ENCODE data around the gene RAI1.
A peak's percentile ranks its signal among the peaks of the same experiment; 100 is the strongest.
"Not testable (repeated sequence)": the region's sequence is repeated elsewhere in the genome, so short reads cannot be mapped to it uniquely, and the experiment has no call there.

Gene RAI1, protein sequence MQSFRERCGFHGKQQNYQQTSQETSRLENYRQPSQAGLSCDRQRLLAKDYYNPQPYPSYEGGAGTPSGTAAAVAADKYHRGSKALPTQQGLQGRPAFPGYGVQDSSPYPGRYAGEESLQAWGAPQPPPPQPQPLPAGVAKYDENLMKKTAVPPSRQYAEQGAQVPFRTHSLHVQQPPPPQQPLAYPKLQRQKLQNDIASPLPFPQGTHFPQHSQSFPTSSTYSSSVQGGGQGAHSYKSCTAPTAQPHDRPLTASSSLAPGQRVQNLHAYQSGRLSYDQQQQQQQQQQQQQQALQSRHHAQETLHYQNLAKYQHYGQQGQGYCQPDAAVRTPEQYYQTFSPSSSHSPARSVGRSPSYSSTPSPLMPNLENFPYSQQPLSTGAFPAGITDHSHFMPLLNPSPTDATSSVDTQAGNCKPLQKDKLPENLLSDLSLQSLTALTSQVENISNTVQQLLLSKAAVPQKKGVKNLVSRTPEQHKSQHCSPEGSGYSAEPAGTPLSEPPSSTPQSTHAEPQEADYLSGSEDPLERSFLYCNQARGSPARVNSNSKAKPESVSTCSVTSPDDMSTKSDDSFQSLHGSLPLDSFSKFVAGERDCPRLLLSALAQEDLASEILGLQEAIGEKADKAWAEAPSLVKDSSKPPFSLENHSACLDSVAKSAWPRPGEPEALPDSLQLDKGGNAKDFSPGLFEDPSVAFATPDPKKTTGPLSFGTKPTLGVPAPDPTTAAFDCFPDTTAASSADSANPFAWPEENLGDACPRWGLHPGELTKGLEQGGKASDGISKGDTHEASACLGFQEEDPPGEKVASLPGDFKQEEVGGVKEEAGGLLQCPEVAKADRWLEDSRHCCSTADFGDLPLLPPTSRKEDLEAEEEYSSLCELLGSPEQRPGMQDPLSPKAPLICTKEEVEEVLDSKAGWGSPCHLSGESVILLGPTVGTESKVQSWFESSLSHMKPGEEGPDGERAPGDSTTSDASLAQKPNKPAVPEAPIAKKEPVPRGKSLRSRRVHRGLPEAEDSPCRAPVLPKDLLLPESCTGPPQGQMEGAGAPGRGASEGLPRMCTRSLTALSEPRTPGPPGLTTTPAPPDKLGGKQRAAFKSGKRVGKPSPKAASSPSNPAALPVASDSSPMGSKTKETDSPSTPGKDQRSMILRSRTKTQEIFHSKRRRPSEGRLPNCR (N-terminal part only)

GRCh38 chr17:17681187-17681743 is at the start of gene RAI1:
Gene RAI1, plus strand, starts transcription at chr17:17681458. Its CDS starts 111,491 bp downstream, at chr17:17792949.
- DNase-seq (ENCODE audit: extremely low spot score), result peak; percentile 90
- ChIA-PET POLR2A (interaction anchor here (0.8 to 3.3 kb wide), 10 partner anchors 9 to 232 kb away, joined by 3 to 25 read pairs (median 4); partner anchors contain the start of gene SREBF1), CTCF (interaction anchor here (0.6 to 1.5 kb wide), 10 partner anchors 8 to 238 kb away, joined by 3 to 5 read pairs (median 3); no protein-coding TSS in a partner anchor)
- TF ChIP-seq LEF1 (IDR thresholded peaks at IDR 0.05; ENCODE audit: borderline replicate concordance) (no peak), FOXM1 (IDR thresholded peaks at IDR 0.05; ENCODE audit: borderline replicate concordance) (peak; percentile 54; the same call in 1 of the 2 replicates), ARNT (IDR thresholded peaks at IDR 0.05) (0 out of 2 replicates have a peak, but pooled peaks have one; percentile 29)

- POLR2A ChIA-PET, result interaction anchor here (0.6 to 1.5 kb wide), 2 partner anchors 41 to 317 kb away, joined by 3 to 5 read pairs; partner anchors contain the start of gene PEMT
- not testable (repeated sequence) for DNase-seq (ENCODE audit: extremely low spot score)
These were observed 48.6 kb upstream of the RAI1 start for GRCh38 chr17:17632690-17633089.

GRCh38 chr17:17633310-17633709 is 47.9 kb upstream of the RAI1 start:
- ChIA-PET POLR2A (interaction anchor here (1.5 kb wide), 1 partner anchor 41 kb away, joined by 5 read pairs; the partner anchor contains the start of gene PEMT), CTCF (interaction anchor here (2.2 kb wide), 1 partner anchor 8 kb away, joined by 10 read pairs; no protein-coding TSS in a partner anchor)
- no peak for DNase-seq (ENCODE audit: extremely low spot score)
- TF ChIP-seq CTBP1 (IDR thresholded peaks at IDR 0.05; ENCODE audit: borderline replicate concordance) (no peak), FOXM1 (IDR thresholded peaks at IDR 0.05; ENCODE audit: borderline replicate concordance) (no peak), ELF4 (IDR thresholded peaks at IDR 0.05) (no peak), SP1 (IDR thresholded peaks at IDR 0.05) (no peak), FOXK2 (IDR thresholded peaks at IDR 0.05) (no peak), SUZ12 (IDR thresholded peaks at IDR 0.05) (no peak), BHLHE40 (IDR thresholded peaks at IDR 0.05; ENCODE audit: borderline replicate concordance) (no peak), TARDBP (IDR thresholded peaks at IDR 0.05) (no peak), ARNT (IDR thresholded peaks at IDR 0.05) (no peak), ZNF384 (IDR thresholded peaks at IDR 0.05) (no peak), NFRKB (IDR thresholded peaks at IDR 0.05) (no peak), HDGF (IDR thresholded peaks at IDR 0.05; ENCODE audit: borderline replicate concordance) (no peak)
- TF ChIP-seq, protein P1, sequence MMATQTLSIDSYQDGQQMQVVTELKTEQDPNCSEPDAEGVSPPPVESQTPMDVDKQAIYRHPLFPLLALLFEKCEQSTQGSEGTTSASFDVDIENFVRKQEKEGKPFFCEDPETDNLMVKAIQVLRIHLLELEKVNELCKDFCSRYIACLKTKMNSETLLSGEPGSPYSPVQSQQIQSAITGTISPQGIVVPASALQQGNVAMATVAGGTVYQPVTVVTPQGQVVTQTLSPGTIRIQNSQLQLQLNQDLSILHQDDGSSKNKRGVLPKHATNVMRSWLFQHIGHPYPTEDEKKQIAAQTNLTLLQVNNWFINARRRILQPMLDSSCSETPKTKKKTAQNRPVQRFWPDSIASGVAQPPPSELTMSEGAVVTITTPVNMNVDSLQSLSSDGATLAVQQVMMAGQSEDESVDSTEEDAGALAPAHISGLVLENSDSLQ (IDR thresholded peaks at IDR 0.05), result no peak

More at GRCh38 chr17:17632690-17633089, 48.6 kb upstream of the RAI1 start:
- CTCF ChIA-PET, result interaction anchor here (2.2 kb wide), 1 partner anchor 9 kb away, joined by 10 read pairs; no protein-coding TSS in a partner anchor

DNA sequence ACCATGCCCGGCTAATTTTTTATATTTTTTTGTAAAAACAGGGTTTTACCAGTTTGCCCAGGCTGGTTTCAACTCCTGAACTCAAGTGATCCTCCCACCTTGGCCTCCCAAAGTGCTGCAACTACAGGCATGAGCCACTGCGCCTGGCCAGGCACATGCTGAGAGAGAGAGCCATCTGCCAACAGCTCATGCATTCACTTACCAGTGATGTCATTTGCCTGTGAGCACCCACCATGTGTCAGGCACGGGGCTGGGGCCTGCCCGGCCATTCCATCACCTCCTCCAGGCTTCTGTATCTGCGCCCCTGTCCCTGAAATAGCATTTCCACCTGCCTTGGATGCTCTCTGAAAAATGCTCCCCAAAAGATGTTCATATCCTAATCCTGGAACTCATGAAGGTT is 46.1 kb upstream of the RAI1 start:
- CTCF ChIA-PET, result interaction anchor here (0.6 to 1.1 kb wide), 2 partner anchors 77 to 280 kb away, joined by 3 read pairs; no protein-coding TSS in a partner anchor
- POLR2A ChIA-PET, result interaction anchor here (0.6 kb wide), 1 partner anchor 63 kb away, joined by 3 read pairs; no protein-coding TSS in a partner anchor
- TF ChIP-seq ZNF384 (IDR thresholded peaks at IDR 0.05) (no peak), L3MBTL2 (conservative IDR thresholded peaks at IDR 0.05) (no peak), SUZ12 (IDR thresholded peaks at IDR 0.05) (no peak), TARDBP (IDR thresholded peaks at IDR 0.05) (no peak), CTBP1 (IDR thresholded peaks at IDR 0.05; ENCODE audit: borderline replicate concordance) (no peak), HDGF (IDR thresholded peaks at IDR 0.05; ENCODE audit: borderline replicate concordance) (no peak), FOXA1 (IDR thresholded peaks at IDR 0.05) (no peak), NFRKB (IDR thresholded peaks at IDR 0.05) (no peak), ELF4 (IDR thresholded peaks at IDR 0.05) (no peak), BHLHE40 (IDR thresholded peaks at IDR 0.05; ENCODE audit: borderline replicate concordance) (no peak), FOXM1 (IDR thresholded peaks at IDR 0.05; ENCODE audit: borderline replicate concordance) (no peak), ARNT (IDR thresholded peaks at IDR 0.05) (no peak), LEF1 (IDR thresholded peaks at IDR 0.05; ENCODE audit: borderline replicate concordance) (no peak), SP1 (IDR thresholded peaks at IDR 0.05) (no peak), FOXK2 (IDR thresholded peaks at IDR 0.05) (no peak)
- TF ChIP-seq, protein P1 (IDR thresholded peaks at IDR 0.05), result no peak
- DNase-seq (ENCODE audit: extremely low spot score), result no peak

DNA sequence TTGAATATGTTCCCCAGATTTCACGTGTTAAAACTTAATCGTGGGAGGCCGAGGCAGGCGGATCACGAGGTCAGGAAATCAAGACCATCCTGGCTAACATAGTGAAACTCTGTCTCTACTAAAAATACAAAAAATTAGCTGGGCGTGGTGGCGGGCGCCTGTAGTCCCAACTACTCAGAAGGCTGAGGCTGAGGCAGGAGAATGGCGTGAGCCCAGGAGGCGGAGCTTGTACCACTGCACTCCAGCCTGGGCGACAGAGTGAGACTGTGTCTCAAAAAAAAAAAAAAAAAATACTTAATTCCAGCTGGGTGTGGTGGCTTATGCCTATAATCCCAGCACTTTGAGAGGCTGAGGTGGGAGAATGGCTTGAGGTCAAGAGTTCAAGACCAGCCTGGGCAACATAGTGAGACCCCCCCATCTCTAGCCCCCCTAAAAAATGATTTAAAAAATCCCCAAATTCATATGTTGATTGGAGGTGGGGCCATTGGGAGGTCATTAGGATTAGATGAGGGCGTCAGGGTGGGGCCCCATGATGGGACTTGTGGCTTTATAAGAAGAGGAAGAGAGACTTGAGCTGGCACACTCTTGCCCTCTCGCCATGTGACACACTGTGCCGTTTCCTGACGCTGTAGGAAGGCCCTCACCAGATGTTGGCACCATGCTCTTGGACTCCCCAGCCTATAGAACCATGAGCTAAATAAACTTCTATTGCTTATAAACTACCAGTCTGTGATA is 45.6 kb upstream of the RAI1 start:
- DNase-seq (ENCODE audit: extremely low spot score); POLR2A ChIA-PET: not testable (repeated sequence)
- CTCF ChIA-PET, result interaction anchor here (0.6 to 1.0 kb wide), 2 partner anchors 77 to 281 kb away, joined by 3 to 4 read pairs; no protein-coding TSS in a partner anchor

Measured in HEK293T (cell line).